Left colon (tissue), 2 donors: ENCODE results near the gene HSPA8. TPM values are rescaled to one million over a fixed set of nuclear protein-coding genes. Genes with fewer than 3 reads are reported as not detected.
"Not testable (repeated sequence)": the region's sequence is repeated elsewhere in the genome, so short reads cannot be mapped to it uniquely, and the experiment has no call there.

ENCODE experiments used
- ATAC-seq: fragments of 200-7000 bp; cut with Tn5 transposase; one replicate; pipeline ENCODE4 v1.9.1; 2020; ENCODE audit warnings: mild to moderate bottlenecking, moderate library complexity
- DNase-seq, 2 donors: peaks; one replicate each; pipeline ENCODE4 v3.0.0-alpha.2; 2020
- intact Hi-C, 2 donors: fragments of 100-400 bp; cut with DNase I in 1 of 2; cut with micrococcal nuclease in 1 of 2; formaldehyde crosslinking; loops; one replicate each; pipeline versions ENCODE4 v1.11.2 to v1.14.0; 2022; cut with DNase I, micrococcal nuclease
- total RNA-seq, 2 donors: library from RNA; stranded (reverse); fragmentation: NEBNext Ultra II Directional; extraction: Animal tissue kit (Norgen Biotek cat#: 25700); gene quantifications; one replicate each; pipeline ENCODE4 v1.2.1, GENCODE V29; 2021
- donor health status: DM: no; HTN: no; CAD: no.
- donor health status: DM: yes; HTN: yes; CAD: no.

The HSPA8 gene
- total RNA-seq, 2 donors from 2014 or later = 553 to 705 TPM

- DNase-seq = no peak
- intact Hi-C loops = no loop called here
- ATAC-seq = no peak
These were observed 18.1 kb upstream of the HSPA8 start for GRCh38 chr11:123080015-123080414.

DNA sequence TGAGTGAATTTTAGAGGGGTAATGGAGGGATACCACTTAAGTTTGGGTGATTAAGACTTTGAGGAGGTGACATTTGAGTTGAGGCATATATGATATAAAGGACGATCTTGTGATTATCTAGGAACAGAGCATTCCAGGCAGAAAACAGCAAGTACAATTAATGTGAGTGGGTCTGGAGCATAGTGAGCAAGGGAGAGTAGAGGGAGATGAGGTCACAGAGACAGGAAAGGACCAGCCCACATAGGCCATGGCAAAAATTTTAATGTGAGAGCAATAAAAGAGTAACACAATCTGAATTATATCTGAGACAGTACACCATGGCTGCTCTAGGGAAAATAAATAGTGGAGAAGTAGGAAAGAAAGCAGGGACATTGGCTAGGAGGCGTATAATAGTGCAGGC lies 14.5 kb upstream of the HSPA8 start:
- DNase-seq = no peak
- ATAC-seq = no peak
- intact Hi-C loops = no loop called here

DNA sequence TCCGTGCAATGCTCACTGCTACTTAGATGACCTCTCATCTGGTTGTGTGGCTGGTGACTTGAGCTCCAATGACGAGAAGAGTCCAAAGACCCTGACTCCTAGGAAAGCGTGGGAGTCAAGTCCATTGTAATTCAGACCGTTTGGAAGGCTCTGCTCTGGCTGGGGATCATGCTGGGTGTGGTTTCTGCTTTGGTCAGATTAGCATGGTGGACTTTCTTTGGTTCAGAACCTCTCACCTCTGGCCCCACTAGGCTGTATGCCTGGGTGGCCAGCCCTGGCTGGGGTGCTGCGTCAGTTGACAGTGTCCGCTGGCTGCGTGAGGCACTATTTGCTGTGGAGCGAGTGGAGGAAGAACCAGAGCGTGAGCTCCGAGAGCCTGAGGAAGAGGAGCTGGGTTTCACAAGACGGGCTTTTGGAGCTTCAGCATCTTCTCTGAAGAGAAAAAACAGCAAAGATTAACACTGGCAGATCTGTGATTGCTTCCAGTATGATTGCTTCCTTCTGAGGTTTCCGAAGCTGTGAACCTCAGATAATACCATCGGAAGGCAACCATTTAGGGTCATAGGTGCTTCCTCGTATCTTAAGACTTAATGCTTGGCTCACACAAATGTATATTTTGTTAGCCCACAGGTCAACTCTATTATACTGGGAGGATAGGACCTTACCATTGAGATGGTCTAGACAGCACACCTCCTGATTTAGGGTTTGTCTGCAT lies 11.6 kb upstream of the HSPA8 start:
- ATAC-seq = no peak
- DNase-seq = no peak
- intact Hi-C loops = no loop called here

GRCh38 chr11:123072762-123073161 lies 10.8 kb upstream of the HSPA8 start:
- no peak for DNase-seq
- intact Hi-C loops = no loop called here
- ATAC-seq = no peak

DNA sequence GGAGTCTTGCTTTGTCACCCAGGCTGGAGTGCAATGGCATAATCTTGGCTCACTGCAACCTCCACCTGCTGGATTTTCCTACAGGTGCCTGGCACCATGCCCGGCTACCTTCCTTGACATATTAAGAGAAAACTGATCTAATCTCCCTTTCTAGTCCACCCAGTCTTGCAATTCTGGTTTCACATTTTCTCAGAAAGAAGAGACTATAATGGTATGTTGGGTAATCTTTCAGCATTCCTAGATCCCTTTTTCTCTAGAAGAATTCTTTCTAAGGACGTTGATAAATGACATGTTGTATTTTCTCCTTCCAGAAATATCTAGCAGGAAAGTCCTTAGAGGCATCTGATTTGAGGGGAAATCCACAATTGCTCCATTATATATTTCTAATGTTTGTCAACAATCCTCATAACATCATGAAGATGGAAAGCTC lies 10.4 kb upstream of the HSPA8 start:
- DNase-seq (peak in 1 of 2 donors; percentile 49), ATAC-seq (peak; percentile 48)
- intact Hi-C loops = no loop called here

- intact Hi-C loops = no loop called here
- no peak for DNase-seq
- ATAC-seq = peak; percentile 61
These were observed 8.2 kb upstream of the HSPA8 start for GRCh38 chr11:123069908-123070821.

DNA sequence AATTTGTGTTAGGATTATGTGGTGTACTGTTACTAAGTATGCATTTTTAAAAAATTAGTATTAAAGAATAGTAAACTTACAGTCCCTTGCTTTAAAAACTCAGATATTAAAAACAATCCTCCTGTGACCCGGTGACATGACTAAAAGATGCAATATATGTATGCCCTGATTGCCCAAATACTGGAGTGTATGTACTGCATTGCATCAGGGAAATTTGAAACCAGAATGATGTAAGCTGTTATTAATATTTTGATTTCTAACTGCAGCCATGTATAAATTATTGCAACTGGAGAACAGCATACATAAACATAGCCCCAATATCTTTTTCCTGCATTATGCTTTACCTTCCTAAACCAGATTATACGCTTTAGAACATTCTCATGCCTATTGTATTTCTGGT lies 3.7 kb upstream of the HSPA8 start:
- ATAC-seq (no peak), DNase-seq (no peak)
- intact Hi-C loops = no loop called here

DNA sequence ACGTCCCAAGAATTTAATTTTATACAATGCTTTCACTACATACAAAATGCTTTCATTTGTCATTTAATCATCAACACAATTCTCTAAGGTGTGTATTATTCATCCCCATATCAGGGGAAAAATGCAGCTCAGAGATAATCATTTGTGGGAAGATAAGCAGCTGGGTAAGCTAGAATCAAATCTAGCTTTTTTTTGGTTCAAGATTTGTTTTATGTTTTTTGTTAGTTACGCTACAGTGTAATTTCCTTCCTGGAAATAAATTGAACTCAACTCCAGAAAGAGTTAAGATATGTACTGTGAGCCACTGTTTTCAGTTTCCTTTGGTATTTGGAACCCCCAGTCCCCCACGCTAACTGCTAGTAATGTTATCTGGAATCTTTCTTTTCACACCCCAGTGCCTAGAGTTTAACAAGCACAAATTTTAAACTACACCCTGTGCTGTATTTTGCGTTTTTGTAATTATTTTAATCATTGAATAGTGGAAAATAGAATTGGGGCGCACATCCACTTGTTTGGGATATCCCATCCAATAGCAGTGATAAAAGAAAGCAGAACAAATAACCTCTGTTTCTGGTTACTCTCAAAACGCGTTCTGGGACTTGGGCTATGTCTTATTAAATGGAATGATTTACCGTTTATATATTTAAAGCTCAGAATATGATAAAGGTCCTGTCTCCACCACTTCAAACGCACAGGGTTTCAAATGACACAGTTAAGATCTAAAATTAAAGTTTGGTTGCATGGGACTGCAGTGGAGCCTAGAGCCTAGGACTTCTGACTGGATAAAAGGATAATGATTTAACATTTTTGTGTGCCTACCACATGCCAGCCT lies 2.1 kb upstream of the HSPA8 start:
- no peak for ATAC-seq
- no peak for DNase-seq
- intact Hi-C loops = no loop called here

- intact Hi-C loops = no loop called here
- peak; percentile 23 for ATAC-seq
These were observed 1.2 kb upstream of the HSPA8 start for GRCh38 chr11:123062892-123063825.

GRCh38 chr11:123062158-123062891 lies 389 bp upstream of the HSPA8 start:
- DNase-seq (peak; percentile 98 to 99), ATAC-seq (peak; percentile 87)
- intact Hi-C loops = no loop called here

More at GRCh38 chr11:123062892-123063825, 1.2 kb upstream of the HSPA8 start:
- peak; percentile 49 to 58 for DNase-seq

GRCh38 chr11:123060277-123061000 lies 1.5 kb downstream of the HSPA8 start:
- no peak for ATAC-seq
- no peak for DNase-seq
- intact Hi-C loops = no loop called here

- intact Hi-C loops, ATAC-seq, DNase-seq: not testable (repeated sequence)
These were observed 2.7 kb downstream of the HSPA8 start for GRCh38 chr11:123059041-123059920.

DNA sequence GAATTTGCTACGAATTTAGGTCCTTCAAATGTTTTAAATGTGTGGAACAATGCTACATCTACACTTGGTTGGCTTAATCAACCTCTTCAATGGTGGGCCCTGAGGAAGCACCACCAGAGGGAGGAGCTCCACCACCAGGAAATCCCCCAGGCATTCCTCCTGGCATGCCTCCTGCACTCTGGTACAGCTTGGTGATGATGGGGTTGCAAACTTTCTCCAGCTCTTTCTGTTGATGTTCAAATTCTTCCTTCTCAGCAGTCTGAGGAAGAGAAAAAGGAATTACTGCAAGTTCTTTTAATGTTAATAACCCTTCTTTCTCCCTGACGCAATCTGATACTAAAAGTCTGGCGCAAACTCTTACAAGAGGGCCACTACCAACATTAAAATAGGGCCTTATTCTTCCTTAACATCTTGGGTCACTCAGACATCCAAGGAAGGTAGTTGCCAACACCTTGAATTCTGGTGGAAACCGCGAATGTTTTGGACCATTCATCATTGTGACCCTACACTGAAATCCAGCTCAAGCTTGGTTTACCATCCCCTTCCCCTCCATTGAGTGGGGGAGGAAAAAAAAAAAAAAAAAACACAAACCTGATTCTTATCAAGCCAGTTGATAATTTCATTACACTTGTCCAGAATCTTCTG lies 4.2 kb downstream of the HSPA8 start:
- ATAC-seq = no peak
- DNase-seq = no peak
- intact Hi-C loops = no loop called here

- no peak for ATAC-seq
- DNase-seq = no peak
- intact Hi-C loops = no loop called here
These were observed 5.0 kb downstream of the HSPA8 start for GRCh38 chr11:123056835-123057491.
